Activated T-helper 1 cell treated with anti-CD3 and anti-CD28 coated beads, Interleukin-12 subunit alpha, Interleukin-12 subunit beta, Interleukin-2, Interleukin-4 antibody, amounts not matched to agents 30 ng/mL and 10 ng/mL and 1 ng/mL, durations not matched to agents 14 hours and 24 hours and 36 hours (primary cell): ENCODE data around the gene WBP1L. TPM values are rescaled to one million over a fixed set of nuclear protein-coding genes. Genes with fewer than 3 reads are reported as not detected.

Experiments
- DNase-seq: peaks from one replicate; pipeline ENCODE4 v3.0.0; 2021; ENCODE audit warnings: low spot score
- H3K27ac Mint-ChIP-seq: one replicate; pipeline ENCODE4 v1.8.0; 2021; ENCODE audit warnings: mild to moderate bottlenecking, mixed read lengths
- H3K27me3 Mint-ChIP-seq: one replicate; pipeline ENCODE4 v1.8.0; 2022; ENCODE audit warnings: mild to moderate bottlenecking, moderate library complexity, mixed read lengths; ENCODE audit not compliant: insufficient read depth
- H3K36me3 Mint-ChIP-seq: one replicate; pipeline ENCODE4 v1.8.0; 2021; ENCODE audit warnings: low read depth, mixed read lengths
- H3K4me1 Mint-ChIP-seq: one replicate; pipeline ENCODE4 v1.8.0; 2021; ENCODE audit warnings: low read depth, mixed read lengths
- H3K4me3 Mint-ChIP-seq: one replicate; pipeline ENCODE4 v1.8.0; 2021; ENCODE audit warnings: mild to moderate bottlenecking, moderate library complexity, mixed read lengths
- H3K9me3 Mint-ChIP-seq: one replicate; pipeline ENCODE4 v1.8.0; 2021; ENCODE audit warnings: mixed read lengths
- intact Hi-C: fragments of 100-400 bp; cut with micrococcal nuclease; formaldehyde crosslinking; loops from one replicate; pipeline ENCODE4 v1.15.1; 2024
- total RNA-seq: library from RNA; stranded (reverse); gene quantifications from 2 replicates; pipeline ENCODE4 v1.2.3, GENCODE V29; 2022

Gene WBP1L
- total RNA-seq, 1 donor from 2014 or later: 19.4 TPM

- intact Hi-C loops: no loop called here
- peaks cover 42% of the 10 kb centered on the region for H3K4me1 Mint-ChIP-seq
Observed at GRCh38 chr10:102779680-102780526, 36.2 kb downstream of the WBP1L start.

GRCh38 chr10:102780527-102780808 is 36.7 kb downstream of the WBP1L start:
- Mint-ChIP-seq H3K9me3 (no peaks in the 10 kb centered on the region), H3K27me3 (no peaks in the 10 kb centered on the region), H3K4me3 (no peak overlapping the region), H3K36me3 (peaks cover 12% of the 10 kb centered on the region), H3K4me1 (peaks cover 37% of the 10 kb centered on the region), H3K27ac (no peak overlapping the region)
- intact Hi-C loops: no loop called here
- DNase-seq: no peak

More at GRCh38 chr10:102779680-102780526, 36.2 kb downstream of the WBP1L start:
- H3K27ac Mint-ChIP-seq: no peak overlapping the region
- peaks cover 12% of the 10 kb centered on the region for H3K36me3 Mint-ChIP-seq
- H3K27me3 Mint-ChIP-seq: no peaks in the 10 kb centered on the region
- no peaks in the 10 kb centered on the region for H3K9me3 Mint-ChIP-seq
- DNase-seq: no peak
- no peak overlapping the region for H3K4me3 Mint-ChIP-seq

GRCh38 chr10:102781090-102781920 is 37.6 kb downstream of the WBP1L start:
- no peaks in the 10 kb centered on the region for H3K27me3 Mint-ChIP-seq
- intact Hi-C loops: no loop called here
- H3K4me3 Mint-ChIP-seq: no peak overlapping the region
- peaks cover 12% of the 10 kb centered on the region for H3K36me3 Mint-ChIP-seq
- no peak for DNase-seq
- peaks cover 29% of the 10 kb centered on the region for H3K4me1 Mint-ChIP-seq
- no peak overlapping the region for H3K27ac Mint-ChIP-seq
- H3K9me3 Mint-ChIP-seq: no peaks in the 10 kb centered on the region

GRCh38 chr10:102781921-102782557 is 38.3 kb downstream of the WBP1L start:
- Mint-ChIP-seq H3K4me3 (no peak overlapping the region), H3K36me3 (peaks cover 12% of the 10 kb centered on the region), H3K27ac (no peak overlapping the region), H3K4me1 (peaks cover 23% of the 10 kb centered on the region), H3K9me3 (no peaks in the 10 kb centered on the region), H3K27me3 (no peaks in the 10 kb centered on the region)
- no peak for DNase-seq
- intact Hi-C loops: no loop called here

GRCh38 chr10:102782673-102783551 is 39.2 kb downstream of the WBP1L start:
- peak overlapping the region; percentile 21 for H3K27ac Mint-ChIP-seq
- peaks cover 12% of the 10 kb centered on the region for H3K36me3 Mint-ChIP-seq
- DNase-seq: no peak

GRCh38 chr10:102783568-102783967 is 39.8 kb downstream of the WBP1L start:
- no peak for DNase-seq
- no peaks in the 10 kb centered on the region for H3K9me3 Mint-ChIP-seq
- H3K36me3 Mint-ChIP-seq: peaks cover 12% of the 10 kb centered on the region
- no peak overlapping the region for H3K27ac Mint-ChIP-seq
- H3K27me3 Mint-ChIP-seq: no peaks in the 10 kb centered on the region
- no peak overlapping the region for H3K4me3 Mint-ChIP-seq
- intact Hi-C loops: no loop called here
- peaks cover 15% of the 10 kb centered on the region for H3K4me1 Mint-ChIP-seq

More at GRCh38 chr10:102782673-102783551, 39.2 kb downstream of the WBP1L start:
- H3K27me3 Mint-ChIP-seq: no peaks in the 10 kb centered on the region
- H3K9me3 Mint-ChIP-seq: no peaks in the 10 kb centered on the region
- H3K4me1 Mint-ChIP-seq: peaks cover 21% of the 10 kb centered on the region
- H3K4me3 Mint-ChIP-seq: no peak overlapping the region
- intact Hi-C loops: no loop called here

- Mint-ChIP-seq H3K27me3 (no peaks in the 10 kb centered on the region), H3K4me3 (no peak overlapping the region), H3K36me3 (peaks cover 8% of the 10 kb centered on the region), H3K9me3 (no peaks in the 10 kb centered on the region), H3K27ac (no peak overlapping the region), H3K4me1 (peaks cover 11% of the 10 kb centered on the region)
- no peak for DNase-seq
- intact Hi-C loops: no loop called here
Observed at GRCh38 chr10:102785818-102786217, 42.1 kb downstream of the WBP1L start.

- Mint-ChIP-seq H3K4me1 (peaks cover 22% of the 10 kb centered on the region), H3K4me3 (no peak overlapping the region), H3K27me3 (no peaks in the 10 kb centered on the region), H3K9me3 (no peaks in the 10 kb centered on the region), H3K27ac (no peak overlapping the region), H3K36me3 (peaks cover 9% of the 10 kb centered on the region)
- intact Hi-C loops: no loop called here
- DNase-seq: no peak
Observed at GRCh38 chr10:102791754-102792395, 48.1 kb downstream of the WBP1L start.

GRCh38 chr10:102795453-102796406 is 52.0 kb downstream of the WBP1L start:
- Mint-ChIP-seq H3K27me3 (no peaks in the 10 kb centered on the region), H3K4me1 (peaks cover 26% of the 10 kb centered on the region), H3K9me3 (no peaks in the 10 kb centered on the region), H3K36me3 (peaks cover 9% of the 10 kb centered on the region), H3K4me3 (peak overlapping the region; percentile 7), H3K27ac (peak overlapping the region; percentile 85)
- intact Hi-C loops: no loop called here
- DNase-seq: no peak

- Mint-ChIP-seq H3K27ac (peak overlapping the region; percentile 76), H3K4me1 (peaks cover 35% of the 10 kb centered on the region), H3K9me3 (no peaks in the 10 kb centered on the region), H3K36me3 (peaks cover 7% of the 10 kb centered on the region), H3K4me3 (peak overlapping the region; percentile 7), H3K27me3 (no peaks in the 10 kb centered on the region)
- DNase-seq: peak; percentile 55
- intact Hi-C loops: no loop called here
Observed at GRCh38 chr10:102796407-102797176, 52.8 kb downstream of the WBP1L start.
